ENCODE data around the gene SAMD3. TPM values are rescaled to one million over a fixed set of nuclear protein-coding genes. Genes with fewer than 3 reads are reported as not detected.

Gene SAMD3
- total RNA-seq, 1 donor from 2014 or later = 0.45 TPM

- FAIRE-seq (no peak), DNase-seq (ENCODE audit: low read depth) (no peak)
- Mint-ChIP-seq H3K27me3 (ENCODE audit: low read depth, unreplicated experiment) (no peaks in the 10 kb centered on the region), H3K4me1 (ENCODE audit: low read depth, unreplicated experiment) (no peaks in the 10 kb centered on the region), H3K9me3 (ENCODE audit: unreplicated experiment) (peaks cover 4% of the 10 kb centered on the region), H3K36me3 (ENCODE audit: low read depth, unreplicated experiment) (peaks cover 10% of the 10 kb centered on the region), H3K4me3 (ENCODE audit: unreplicated experiment) (no peak overlapping the region), H3K27ac (ENCODE audit: unreplicated experiment) (no peak overlapping the region)
- Histone ChIP-seq H3K27ac (ENCODE audit: low read depth, low read length) (no peak overlapping the region), H2AFZ (ENCODE audit: low read depth, low read length) (no peak overlapping the region), H3K9me3 (ENCODE audit: insufficient read depth, low read depth, low read length) (no peaks in the 10 kb centered on the region), H3K4me1 (ENCODE audit: insufficient read depth, low read length) (no peaks in the 10 kb centered on the region), H4K20me1 (ENCODE audit: insufficient read depth, low read length) (peaks cover 10% of the 10 kb centered on the region), H3K9ac (ENCODE audit: low read length) (no peak overlapping the region), H3K4me3 (ENCODE audit: insufficient read depth, low read depth, low read length) (no peak overlapping the region), H3K79me2 (ENCODE audit: insufficient read depth, low read length) (peaks cover 2% of the 10 kb centered on the region), H3K27me3 (ENCODE audit: insufficient read depth, low read length) (no peaks in the 10 kb centered on the region), H3K36me3 (ENCODE audit: insufficient read depth, low read length) (peaks cover 2% of the 10 kb centered on the region), H3K4me2 (ENCODE audit: low read length) (no peak overlapping the region)
- TF ChIP-seq CTCF (IDR thresholded peaks at IDR 0.05; ENCODE audit: insufficient read depth, low read depth, low read length) (no peak), EZH2 (IDR thresholded peaks at IDR 0.05; ENCODE audit: insufficient read depth, low read length) (no peak)
Observed at GRCh38 chr6:130107710-130108109, 115.0 kb downstream of the SAMD3 start.

- DNase-seq (ENCODE audit: low read depth) (no peak), FAIRE-seq (no peak)
- Histone ChIP-seq H3K27ac (ENCODE audit: low read depth, low read length) (no peak overlapping the region), H3K79me2 (ENCODE audit: insufficient read depth, low read length) (peaks cover under 1% of the 10 kb centered on the region), H2AFZ (ENCODE audit: low read depth, low read length) (no peak overlapping the region), H3K36me3 (ENCODE audit: insufficient read depth, low read length) (no peaks in the 10 kb centered on the region), H3K9ac (ENCODE audit: low read length) (no peak overlapping the region), H4K20me1 (ENCODE audit: insufficient read depth, low read length) (peaks cover 3% of the 10 kb centered on the region), H3K27me3 (ENCODE audit: insufficient read depth, low read length) (no peaks in the 10 kb centered on the region), H3K4me2 (ENCODE audit: low read length) (no peak overlapping the region), H3K4me3 (ENCODE audit: insufficient read depth, low read depth, low read length) (no peak overlapping the region), H3K4me1 (ENCODE audit: insufficient read depth, low read length) (no peaks in the 10 kb centered on the region), H3K9me3 (ENCODE audit: insufficient read depth, low read depth, low read length) (no peaks in the 10 kb centered on the region)
- no peaks in the 10 kb centered on the region for H3K27me3 Mint-ChIP-seq (ENCODE audit: low read depth, unreplicated experiment)
- H3K4me3 Mint-ChIP-seq (ENCODE audit: unreplicated experiment) = no peak overlapping the region
- no peaks in the 10 kb centered on the region for H3K4me1 Mint-ChIP-seq (ENCODE audit: low read depth, unreplicated experiment)
- peaks cover 4% of the 10 kb centered on the region for H3K9me3 Mint-ChIP-seq (ENCODE audit: unreplicated experiment)
- peaks cover 11% of the 10 kb centered on the region for H3K36me3 Mint-ChIP-seq (ENCODE audit: low read depth, unreplicated experiment)
- no peak for TF ChIP-seq EZH2 (IDR thresholded peaks at IDR 0.05; ENCODE audit: insufficient read depth, low read length)
- no peak for TF ChIP-seq CTCF (IDR thresholded peaks at IDR 0.05; ENCODE audit: insufficient read depth, low read depth, low read length)
- H3K27ac Mint-ChIP-seq (ENCODE audit: unreplicated experiment) = no peak overlapping the region
Observed at GRCh38 chr6:130105996-130106704, 116.6 kb downstream of the SAMD3 start.

GRCh38 chr6:130099119-130099518, 123.6 kb downstream of the SAMD3 start:
- TF ChIP-seq CTCF (IDR thresholded peaks at IDR 0.05; ENCODE audit: insufficient read depth, low read depth, low read length) (no peak), EZH2 (IDR thresholded peaks at IDR 0.05; ENCODE audit: insufficient read depth, low read length) (no peak)
- no peaks in the 10 kb centered on the region for H3K9me3 Mint-ChIP-seq (ENCODE audit: unreplicated experiment)

More at GRCh38 chr6:130099119-130099518, 123.6 kb downstream of the SAMD3 start:
- Histone ChIP-seq H3K27me3 (ENCODE audit: insufficient read depth, low read length) (no peaks in the 10 kb centered on the region), H2AFZ (ENCODE audit: low read depth, low read length) (no peak overlapping the region), H3K4me3 (ENCODE audit: insufficient read depth, low read depth, low read length) (no peak overlapping the region), H3K9ac (ENCODE audit: low read length) (no peak overlapping the region), H3K9me3 (ENCODE audit: insufficient read depth, low read depth, low read length) (no peaks in the 10 kb centered on the region), H3K4me1 (ENCODE audit: insufficient read depth, low read length) (no peaks in the 10 kb centered on the region), H4K20me1 (ENCODE audit: insufficient read depth, low read length) (no peaks in the 10 kb centered on the region), H3K27ac (ENCODE audit: low read depth, low read length) (no peak overlapping the region), H3K36me3 (ENCODE audit: insufficient read depth, low read length) (no peaks in the 10 kb centered on the region), H3K4me2 (ENCODE audit: low read length) (no peak overlapping the region), H3K79me2 (ENCODE audit: insufficient read depth, low read length) (no peaks in the 10 kb centered on the region)
- Mint-ChIP-seq H3K4me1 (ENCODE audit: low read depth, unreplicated experiment) (no peaks in the 10 kb centered on the region), H3K27me3 (ENCODE audit: low read depth, unreplicated experiment) (no peaks in the 10 kb centered on the region), H3K4me3 (ENCODE audit: unreplicated experiment) (no peak overlapping the region), H3K36me3 (ENCODE audit: low read depth, unreplicated experiment) (peaks cover 4% of the 10 kb centered on the region), H3K27ac (ENCODE audit: unreplicated experiment) (no peak overlapping the region)
- DNase-seq (ENCODE audit: low read depth) (no peak), FAIRE-seq (no peak)
